Measurements from ENCODE around the gene ADAMTS8. TPM values are rescaled to one million over a fixed set of nuclear protein-coding genes. Genes with fewer than 3 reads are reported as not detected.

Gene ADAMTS8
- total and polyA plus RNA-seq, 10 of the 15 experiments (the other 5 are each of a cell fraction or from before 2014, with no cell fraction given) = not detected

DNA sequence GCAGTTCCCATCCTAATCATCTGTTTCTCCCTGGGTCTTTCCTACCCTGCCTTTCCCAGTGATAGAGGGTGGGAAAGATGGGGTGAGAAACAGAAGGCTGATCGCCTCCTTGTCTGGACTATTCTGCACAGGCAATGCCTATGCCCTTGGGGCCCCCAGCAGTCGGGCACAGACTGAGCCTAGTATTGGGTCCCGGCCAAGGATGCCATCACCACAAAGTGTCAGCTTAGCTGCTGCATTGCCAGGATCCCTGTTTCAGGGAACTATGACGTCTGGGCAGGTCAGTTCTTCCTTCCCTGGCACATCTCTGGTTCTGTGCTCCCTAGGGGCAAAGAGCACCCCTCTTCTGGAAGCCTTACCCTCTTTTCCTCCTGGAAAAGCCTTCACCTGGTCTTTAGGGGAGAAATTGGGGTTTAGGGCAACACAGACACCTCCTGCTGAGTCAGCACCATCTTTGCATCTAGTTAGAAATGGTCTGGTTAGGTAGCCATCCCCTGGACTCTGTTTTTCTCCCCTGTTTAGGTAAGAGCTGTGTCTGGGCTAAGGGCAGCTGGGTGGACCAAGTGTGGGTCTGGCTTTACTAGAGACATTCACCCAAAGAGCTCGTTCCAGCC is 2.1 kb downstream of the ADAMTS8 start:
- POLR2A ChIA-PET = no interaction called here
- Histone ChIP-seq H3K27ac (ENCODE audit: control insufficient read depth, insufficient read depth) (no peak overlapping the region), H3K79me2 (ENCODE audit: control insufficient read depth, insufficient read depth, low read length) (no peaks in the 10 kb centered on the region), H3K9me3 (replicated peaks; ENCODE audit: control insufficient read depth, insufficient read depth, low read length) (no peaks in the 10 kb centered on the region), H3K4me1 (ENCODE audit: control insufficient read depth, insufficient read depth, low read length) (no peaks in the 10 kb centered on the region), H3K4me3 (no peak overlapping the region), H3K27me3 (replicated peaks in 1 of 2; ENCODE audit: control insufficient read depth in 2 of 2, insufficient read depth in 2 of 2, low read length in 1 of 2) (peaks cover 15% of the 10 kb centered on the region in 2 experiments), H4K20me1 (ENCODE audit: control insufficient read depth, insufficient read depth) (no peaks in the 10 kb centered on the region; the same call in 1 of the 2 replicates), H3K4me2 (ENCODE audit: control insufficient read depth, insufficient read depth) (no peak overlapping the region), H2AFZ (ENCODE audit: control insufficient read depth, low read depth, low read length) (no peak overlapping the region), H3K9ac (ENCODE audit: control insufficient read depth, insufficient read depth, low read length) (no peak overlapping the region), H3K36me3 (ENCODE audit: control insufficient read depth in 2 of 2, insufficient read depth in 2 of 2, low read length in 1 of 2) (no peaks in the 10 kb centered on the region)
- no peak for DNase-seq (ENCODE audit: low read depth, low spot score)
- in situ Hi-C loops (cut with MboI) = loop anchor here (10.0 kb wide), 1 partner anchor 212 kb away; no protein-coding TSS in a partner anchor
- intact Hi-C loops (cut with micrococcal nuclease; ENCODE audit: unreplicated experiment) = no loop called here
- TF ChIP-seq MYB (IDR thresholded peaks at IDR 0.05; ENCODE audit: borderline replicate concordance, low read depth, low read length) (no peak), POLR2AphosphoS5 (IDR thresholded peaks at IDR 0.05; ENCODE audit: low read length) (no peak), BRCA1 (IDR thresholded peaks at IDR 0.05; ENCODE audit: low read depth, low read length) (no peak), BMI1 (IDR thresholded peaks at IDR 0.05; ENCODE audit: borderline replicate concordance) (no peak), NRF1 (conservative IDR thresholded peaks at IDR 0.05; ENCODE audit: low read depth, low read length) (no peak), STAT3 (IDR thresholded peaks at IDR 0.05; ENCODE audit: low read depth, low read length) (no peak), EGR1 (IDR thresholded peaks at IDR 0.05; ENCODE audit: borderline replicate concordance in 1 of 2, low read depth in 2 of 2, low read length in 2 of 2) (no peak), NFYB (IDR thresholded peaks at IDR 0.05; ENCODE audit: insufficient read depth, low read depth, low read length) (no peak)
- no peak for FAIRE-seq
- no peak for ATAC-seq
- SMC1A ChIA-PET (ENCODE audit: uncharacterized antibody, unreplicated experiment) = interaction anchor here (2.7 kb wide), 1 partner anchor 214 kb away, joined by 10 read pairs; no protein-coding TSS in a partner anchor
- no TSS peak for BruUV-seq (replicated peaks)
- 16% methylated on average over 5 of the region's 5 CpGs for WGBS (ENCODE audit: insufficient coverage, insufficient replicate concordance, low lambda C conversion rate, missing lambda C conversion rate)
- RAD21 ChIA-PET (ENCODE audit: unreplicated experiment) = no interaction called here
- CTCF ChIA-PET = interaction anchor here (0.6 to 1.6 kb wide), 5 partner anchors 214 to 436 kb away, joined by 3 to 6 read pairs (median 4); no protein-coding TSS in a partner anchor
